GM23338 (cell line): ENCODE data around the gene FBLN2. TPM values are rescaled to one million over a fixed set of nuclear protein-coding genes. Genes with fewer than 3 reads are reported as not detected.

ENCODE experiments used
- ATAC-seq: fragments of 200-7000 bp; cut with Tn5 transposase; 3 replicates; pipeline ENCODE4 v1.9.1; 2020
- DNase-seq: peaks from one replicate; pipeline ENCODE4 v3.0.0-alpha.2; 2015; ENCODE audit warnings: low spot score
- H2AFZ ChIP-seq: fragments of 200-600 bp; sonication (generic); 2 replicates; pipeline ENCODE4 v1.8.0; 2016; ENCODE audit warnings: antibody characterized with exemption, mild to moderate bottlenecking, moderate library complexity
- H3F3A ChIP-seq: fragments of 200-600 bp; sonication (generic); replicated peaks from 2 replicates; pipeline ENCODE4 v1.8.0; 2017; ENCODE audit warnings: antibody characterized with exemption, mixed run types, low read depth
- H3K27ac ChIP-seq: fragments of 200-600 bp; sonication (generic); 2 replicates; pipeline ENCODE4 v1.6.1; 2016; ENCODE audit warnings: low read depth
- H3K27me3 ChIP-seq: fragments of 200-600 bp; sonication (generic); 2 replicates; pipeline ENCODE4 v1.8.0; 2016; ENCODE audit warnings: mild to moderate bottlenecking, mixed run types, moderate library complexity; ENCODE audit not compliant: insufficient read depth
- H3K36me3 ChIP-seq: fragments of 200-600 bp; sonication (generic); 2 replicates; pipeline ENCODE4 v1.8.0; 2016; ENCODE audit warnings: mild to moderate bottlenecking; ENCODE audit not compliant: insufficient read depth
- H3K4me1 ChIP-seq: fragments of 200-600 bp; sonication (generic); 2 replicates; pipeline ENCODE4 v1.8.0; 2016; ENCODE audit warnings: mild to moderate bottlenecking, moderate library complexity; ENCODE audit not compliant: insufficient read depth
- H3K4me2 ChIP-seq: fragments of 200-600 bp; sonication (generic); 2 replicates; pipeline ENCODE4 v1.7.1; 2017; ENCODE audit warnings: mixed run types
- H3K4me3 ChIP-seq: fragments of 200-600 bp; sonication (generic); 2 replicates; pipeline ENCODE4 v1.6.1; 2016; ENCODE audit warnings: mixed run types
- H3K79me2 ChIP-seq: fragments of 200-600 bp; sonication (generic); replicated peaks from 2 replicates; pipeline ENCODE4 v1.8.0; 2017; ENCODE audit warnings: mild to moderate bottlenecking; ENCODE audit not compliant: insufficient read depth
- H3K9me2 ChIP-seq: fragments of 200-600 bp; sonication (generic); 2 replicates; pipeline ENCODE4 v1.8.0; 2017; ENCODE audit not compliant: insufficient read depth
- H4K20me1 ChIP-seq: fragments of 200-600 bp; sonication (generic); replicated peaks from 2 replicates; pipeline ENCODE4 v1.8.0; 2017; ENCODE audit warnings: mild to moderate bottlenecking; ENCODE audit not compliant: insufficient read depth
- H3K27ac Mint-ChIP-seq: 2 replicates; pipeline ENCODE4 v1.8.0; 2020; ENCODE audit warnings: inconsistent platforms, mild to moderate bottlenecking, moderate library complexity, mixed read lengths
- H3K27me3 Mint-ChIP-seq: 3 replicates; pipeline ENCODE4 v1.8.0; 2022; ENCODE audit warnings: low read depth, mild to moderate bottlenecking, moderate library complexity, mixed read lengths, inconsistent platforms; ENCODE audit not compliant: insufficient read depth, poor library complexity
- H3K36me3 Mint-ChIP-seq: 3 replicates; pipeline ENCODE4 v1.8.0; 2021; ENCODE audit warnings: low read depth, mild to moderate bottlenecking, inconsistent platforms, moderate library complexity, mixed read lengths
- H3K4me1 Mint-ChIP-seq: 3 replicates; pipeline ENCODE4 v1.8.0; 2020; ENCODE audit warnings: mild to moderate bottlenecking, inconsistent platforms, mixed read lengths
- H3K4me3 Mint-ChIP-seq: 3 replicates; pipeline ENCODE4 v1.8.0; 2021; ENCODE audit warnings: moderate library complexity, mild to moderate bottlenecking, inconsistent platforms, mixed read lengths
- H3K9me3 Mint-ChIP-seq: 3 replicates; pipeline ENCODE4 v1.8.0; 2020; ENCODE audit warnings: moderate library complexity, mild to moderate bottlenecking, inconsistent platforms, mixed read lengths
- CTCF ChIP-seq, 2 experiments: fragments of 200-600 bp in 1 of 2; sonication (generic) in 1 of 2; conservative IDR thresholded peaks; 2 replicates each; pipeline versions ENCODE4 v1.5.1 to v1.6.1; 2016 to 2017; ENCODE audit warnings: antibody characterized with exemption in 2 of 2, low read depth in 2 of 2, mild to moderate bottlenecking in 2 of 2, moderate library complexity in 1 of 2
- EZH2 ChIP-seq: fragments of 200-600 bp; sonication (generic); IDR thresholded peaks from one replicate; pipeline ENCODE4 v1.8.0; 2017; ENCODE audit warnings: antibody characterized with exemption, mild to moderate bottlenecking, low read depth; ENCODE audit not compliant: unreplicated experiment
- EZH2phosphoT487 ChIP-seq: fragments of 200-600 bp; sonication (generic); IDR thresholded peaks from one replicate; pipeline ENCODE4 v1.8.1; 2018; ENCODE audit warnings: antibody characterized with exemption; ENCODE audit not compliant: unreplicated experiment
- JUNB ChIP-seq: IDR thresholded peaks from one replicate; pipeline ENCODE4 v1.6.1; 2016; ENCODE audit warnings: antibody characterized with exemption; ENCODE audit not compliant: unreplicated experiment
- NANOG ChIP-seq: IDR thresholded peaks from 2 replicates; pipeline ENCODE4 v1.6.1; 2016; ENCODE audit warnings: antibody characterized with exemption, borderline replicate concordance
- STAT1 ChIP-seq: IDR thresholded peaks from one replicate; pipeline ENCODE4 v1.6.1; 2016; ENCODE audit warnings: antibody characterized with exemption; ENCODE audit not compliant: unreplicated experiment
- ZNF114 ChIP-seq: fragments of 250-450 bp; sonication (Bioruptor Pico); IDR thresholded peaks from 2 replicates; pipeline ENCODE4 v1.5.0; 2020; ENCODE audit warnings: mild to moderate bottlenecking, moderate library complexity
- ZNF331 ChIP-seq: fragments of 250-450 bp; sonication (Bioruptor Pico); IDR thresholded peaks from 2 replicates; pipeline ENCODE4 v1.5.0; 2020; ENCODE audit warnings: low read depth, mild to moderate bottlenecking, moderate library complexity
- polyA plus RNA-seq: library from polyadenylated mRNA; unstranded; fragments of >200 nt; fragmentation: Nextera tagmentation; extraction: Ambion mirVana; gene quantifications from 2 replicates; pipeline ENCODE4 v1.2.1, GENCODE V29; 2016
- total RNA-seq: library from RNA; depleted of rRNA; stranded (reverse); fragments of >200 nt; shearing (Covaris generic); gene quantifications from 2 replicates; pipeline ENCODE4 v1.2.3, GENCODE V29; 2014
- TF ChIP-seq, protein P1 (sequence below): IDR thresholded peaks from one replicate; pipeline ENCODE4 v1.6.1; 2018; ENCODE audit warnings: antibody characterized with exemption; ENCODE audit not compliant: unreplicated experiment

Gene FBLN2
- total and polyA plus RNA-seq, 2 experiments from 2014 or later = 18.8 to 26.8 TPM

DNA sequence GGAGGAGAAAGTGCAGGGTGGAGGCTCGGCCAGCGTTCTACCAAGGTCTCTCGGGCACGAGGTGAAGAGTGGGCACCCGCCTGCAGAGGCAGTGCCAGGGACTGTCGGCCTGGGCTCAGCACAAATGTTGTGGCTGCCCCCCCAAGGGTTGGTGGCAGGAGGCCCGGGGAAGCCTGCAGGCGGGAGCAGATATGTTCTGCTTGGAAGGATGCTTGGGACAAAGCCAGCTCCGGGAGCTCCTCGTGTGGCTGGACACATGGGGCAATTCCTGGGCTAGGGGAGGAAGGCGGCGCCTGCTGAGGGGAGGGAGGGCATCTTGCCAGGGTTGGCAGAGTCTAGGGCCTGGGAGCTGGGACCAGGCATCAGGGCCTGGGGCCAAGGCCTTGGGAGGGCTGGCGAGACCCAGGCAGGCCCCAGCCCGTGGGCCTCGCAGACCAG is 30.4 kb upstream of the FBLN2 start (continued):
- no peak for TF ChIP-seq CTCF (conservative IDR thresholded peaks at IDR 0.05; ENCODE audit: low read depth in 2 of 2)
- no peak for TF ChIP-seq ZNF331 (CRISPR knock-in tag)
- TF ChIP-seq EZH2phosphoT487 = no peak
- TF ChIP-seq ZNF114 (CRISPR knock-in tag) = no peak
- no peak for TF ChIP-seq EZH2
- TF ChIP-seq, protein P1, sequence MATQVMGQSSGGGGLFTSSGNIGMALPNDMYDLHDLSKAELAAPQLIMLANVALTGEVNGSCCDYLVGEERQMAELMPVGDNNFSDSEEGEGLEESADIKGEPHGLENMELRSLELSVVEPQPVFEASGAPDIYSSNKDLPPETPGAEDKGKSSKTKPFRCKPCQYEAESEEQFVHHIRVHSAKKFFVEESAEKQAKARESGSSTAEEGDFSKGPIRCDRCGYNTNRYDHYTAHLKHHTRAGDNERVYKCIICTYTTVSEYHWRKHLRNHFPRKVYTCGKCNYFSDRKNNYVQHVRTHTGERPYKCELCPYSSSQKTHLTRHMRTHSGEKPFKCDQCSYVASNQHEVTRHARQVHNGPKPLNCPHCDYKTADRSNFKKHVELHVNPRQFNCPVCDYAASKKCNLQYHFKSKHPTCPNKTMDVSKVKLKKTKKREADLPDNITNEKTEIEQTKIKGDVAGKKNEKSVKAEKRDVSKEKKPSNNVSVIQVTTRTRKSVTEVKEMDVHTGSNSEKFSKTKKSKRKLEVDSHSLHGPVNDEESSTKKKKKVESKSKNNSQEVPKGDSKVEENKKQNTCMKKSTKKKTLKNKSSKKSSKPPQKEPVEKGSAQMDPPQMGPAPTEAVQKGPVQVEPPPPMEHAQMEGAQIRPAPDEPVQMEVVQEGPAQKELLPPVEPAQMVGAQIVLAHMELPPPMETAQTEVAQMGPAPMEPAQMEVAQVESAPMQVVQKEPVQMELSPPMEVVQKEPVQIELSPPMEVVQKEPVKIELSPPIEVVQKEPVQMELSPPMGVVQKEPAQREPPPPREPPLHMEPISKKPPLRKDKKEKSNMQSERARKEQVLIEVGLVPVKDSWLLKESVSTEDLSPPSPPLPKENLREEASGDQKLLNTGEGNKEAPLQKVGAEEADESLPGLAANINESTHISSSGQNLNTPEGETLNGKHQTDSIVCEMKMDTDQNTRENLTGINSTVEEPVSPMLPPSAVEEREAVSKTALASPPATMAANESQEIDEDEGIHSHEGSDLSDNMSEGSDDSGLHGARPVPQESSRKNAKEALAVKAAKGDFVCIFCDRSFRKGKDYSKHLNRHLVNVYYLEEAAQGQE = no peak
- no peak for TF ChIP-seq NANOG

GRCh38 chr3:13519006-13519791 is 29.7 kb upstream of the FBLN2 start:
- Histone ChIP-seq H3F3A (no peaks in the 10 kb centered on the region), H3K79me2 (no peaks in the 10 kb centered on the region), H3K4me2 (no peak overlapping the region), H3K27me3 (no peaks in the 10 kb centered on the region), H3K9me2 (no peaks in the 10 kb centered on the region), H3K4me1 (no peaks in the 10 kb centered on the region), H3K36me3 (no peaks in the 10 kb centered on the region), H2AFZ (peak overlapping the region; percentile 93; the same call in 1 of the 2 replicates), H4K20me1 (no peaks in the 10 kb centered on the region), H3K27ac (no peak overlapping the region), H3K4me3 (no peak overlapping the region)
- TF ChIP-seq STAT1 (no peak), CTCF (conservative IDR thresholded peaks at IDR 0.05; ENCODE audit: low read depth in 2 of 2) (peak; percentile 16 to 42; a peak in 3 of 4 replicates), ZNF331 (CRISPR knock-in tag) (no peak), JUNB (no peak)
- ATAC-seq (peak; percentile 92), DNase-seq (peak; percentile 56)
- Mint-ChIP-seq H3K4me3 (no peak overlapping the region), H3K27ac (no peak overlapping the region; the same call in 1 of the 2 replicates), H3K9me3 (peaks cover 16% of the 10 kb centered on the region; the same call in 2 of the 3 replicates), H3K4me1 (no peaks in the 10 kb centered on the region; the same call in 2 of the 3 replicates), H3K36me3 (peaks cover 7% of the 10 kb centered on the region), H3K27me3 (peaks cover 13% of the 10 kb centered on the region)
